Upper lobe of right lung (tissue), 1 donor: Measurements from ENCODE around the gene PDE4B. TPM values are rescaled to one million over a fixed set of nuclear protein-coding genes. Genes with fewer than 3 reads are reported as not detected.
A peak's percentile ranks its signal among the peaks of the same experiment; 100 is the strongest.

Experiments used
- ATAC-seq: fragments of 200-7000 bp; cut with Tn5 transposase; one replicate; pipeline ENCODE4 v1.9.1; 2020; ENCODE audit warnings: mild to moderate bottlenecking, moderate library complexity
- DNase-seq: peaks from one replicate; pipeline ENCODE4 v3.0.0-alpha.2; 2020
- H3K27ac ChIP-seq: fragments of 200-600 bp; one replicate; pipeline ENCODE4 v1.8.0; 2022
- H3K27me3 ChIP-seq: fragments of 200-600 bp; one replicate; pipeline ENCODE4 v1.8.0; 2022; ENCODE audit warnings: mild to moderate bottlenecking
- H3K36me3 ChIP-seq: fragments of 200-600 bp; one replicate; pipeline ENCODE4 v1.8.0; 2022
- H3K4me1 ChIP-seq: fragments of 200-600 bp; one replicate; pipeline ENCODE4 v1.8.0; 2022
- H3K4me3 ChIP-seq: fragments of 200-600 bp; one replicate; pipeline ENCODE4 v1.8.0; 2022; ENCODE audit warnings: mild to moderate bottlenecking
- H3K9me3 ChIP-seq: fragments of 200-600 bp; one replicate; pipeline ENCODE4 v1.8.0; 2022
- intact Hi-C: fragments of 100-400 bp; cut with DNase I; formaldehyde crosslinking; loops from one replicate; pipeline ENCODE4 v1.11.0; 2022
- total RNA-seq: library from RNA; stranded (reverse); fragmentation: NEBNext Ultra II Directional; extraction: Animal tissue kit (Norgen Biotek cat#: 25700); gene quantifications from one replicate; pipeline ENCODE4 v1.2.1, GENCODE V29; 2021
- TF ChIP-seq, protein P1 (sequence below): fragments of 200-600 bp; IDR thresholded peaks from one replicate; pipeline ENCODE4 v1.8.0; 2022; ENCODE audit warnings: antibody characterized with exemption
- donor health status: DM: no; HTN: yes; CAD: no; lungs with severe emphysema.

The PDE4B gene
- total RNA-seq, 1 donor from 2014 or later, result 14.3 TPM

DNA sequence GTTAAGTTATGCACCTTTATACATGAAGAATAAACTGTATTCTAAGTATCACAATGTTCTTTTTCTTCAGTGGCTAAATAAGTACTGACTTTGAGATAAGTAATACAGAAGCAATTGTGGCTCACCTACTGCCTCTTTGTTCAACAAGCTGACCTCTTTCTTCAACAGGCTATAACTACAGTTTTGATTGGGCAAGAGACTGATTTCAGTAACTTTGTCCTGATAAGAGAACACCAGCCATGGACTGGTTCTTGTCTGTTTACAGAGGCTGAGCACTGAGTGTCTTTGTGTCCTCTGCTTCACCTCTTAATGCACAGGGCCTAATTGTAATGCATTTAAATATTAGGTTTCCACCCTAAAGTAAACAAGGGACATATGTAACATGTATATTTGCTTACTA, 34.6 kb upstream of the PDE4B start:
- H3K4me1 ChIP-seq, result no peaks in the 10 kb centered on the region
- no peaks in the 10 kb centered on the region for H3K27me3 ChIP-seq
- H3K9me3 ChIP-seq, result no peaks in the 10 kb centered on the region
- no peak overlapping the region for H3K27ac ChIP-seq
- TF ChIP-seq, protein P1, sequence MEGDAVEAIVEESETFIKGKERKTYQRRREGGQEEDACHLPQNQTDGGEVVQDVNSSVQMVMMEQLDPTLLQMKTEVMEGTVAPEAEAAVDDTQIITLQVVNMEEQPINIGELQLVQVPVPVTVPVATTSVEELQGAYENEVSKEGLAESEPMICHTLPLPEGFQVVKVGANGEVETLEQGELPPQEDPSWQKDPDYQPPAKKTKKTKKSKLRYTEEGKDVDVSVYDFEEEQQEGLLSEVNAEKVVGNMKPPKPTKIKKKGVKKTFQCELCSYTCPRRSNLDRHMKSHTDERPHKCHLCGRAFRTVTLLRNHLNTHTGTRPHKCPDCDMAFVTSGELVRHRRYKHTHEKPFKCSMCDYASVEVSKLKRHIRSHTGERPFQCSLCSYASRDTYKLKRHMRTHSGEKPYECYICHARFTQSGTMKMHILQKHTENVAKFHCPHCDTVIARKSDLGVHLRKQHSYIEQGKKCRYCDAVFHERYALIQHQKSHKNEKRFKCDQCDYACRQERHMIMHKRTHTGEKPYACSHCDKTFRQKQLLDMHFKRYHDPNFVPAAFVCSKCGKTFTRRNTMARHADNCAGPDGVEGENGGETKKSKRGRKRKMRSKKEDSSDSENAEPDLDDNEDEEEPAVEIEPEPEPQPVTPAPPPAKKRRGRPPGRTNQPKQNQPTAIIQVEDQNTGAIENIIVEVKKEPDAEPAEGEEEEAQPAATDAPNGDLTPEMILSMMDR, result no peak
- ATAC-seq, result peak; percentile 49
- H3K36me3 ChIP-seq, result no peaks in the 10 kb centered on the region
- no peak for DNase-seq
- intact Hi-C loops, result no loop called here
- H3K4me3 ChIP-seq, result no peak overlapping the region

DNA sequence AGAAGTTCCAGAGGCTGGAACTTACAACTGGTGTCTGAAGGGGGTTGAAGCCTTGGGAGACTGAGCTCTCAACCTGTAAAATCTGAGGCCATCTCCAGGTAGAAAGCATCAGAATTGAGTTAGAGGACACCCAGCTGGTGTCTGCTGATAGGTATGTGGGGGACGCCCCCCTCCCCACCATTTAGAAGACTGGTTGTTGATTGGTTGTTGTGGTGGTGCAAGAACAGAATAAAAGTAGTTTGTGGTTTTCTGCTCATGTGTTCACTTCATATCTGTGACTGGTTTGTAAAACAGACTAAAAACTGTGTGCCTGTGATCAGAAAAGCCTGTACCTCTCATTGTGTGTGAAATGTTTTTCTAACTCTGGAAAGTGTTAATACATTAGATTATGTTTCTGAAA, 33.2 kb upstream of the PDE4B start:
- intact Hi-C loops, result no loop called here
- Histone ChIP-seq H3K27me3 (no peaks in the 10 kb centered on the region), H3K4me3 (no peak overlapping the region), H3K4me1 (no peaks in the 10 kb centered on the region), H3K36me3 (no peaks in the 10 kb centered on the region), H3K9me3 (no peaks in the 10 kb centered on the region), H3K27ac (no peak overlapping the region)
- DNase-seq, result no peak
- TF ChIP-seq, protein P1, result no peak
- no peak for ATAC-seq

DNA sequence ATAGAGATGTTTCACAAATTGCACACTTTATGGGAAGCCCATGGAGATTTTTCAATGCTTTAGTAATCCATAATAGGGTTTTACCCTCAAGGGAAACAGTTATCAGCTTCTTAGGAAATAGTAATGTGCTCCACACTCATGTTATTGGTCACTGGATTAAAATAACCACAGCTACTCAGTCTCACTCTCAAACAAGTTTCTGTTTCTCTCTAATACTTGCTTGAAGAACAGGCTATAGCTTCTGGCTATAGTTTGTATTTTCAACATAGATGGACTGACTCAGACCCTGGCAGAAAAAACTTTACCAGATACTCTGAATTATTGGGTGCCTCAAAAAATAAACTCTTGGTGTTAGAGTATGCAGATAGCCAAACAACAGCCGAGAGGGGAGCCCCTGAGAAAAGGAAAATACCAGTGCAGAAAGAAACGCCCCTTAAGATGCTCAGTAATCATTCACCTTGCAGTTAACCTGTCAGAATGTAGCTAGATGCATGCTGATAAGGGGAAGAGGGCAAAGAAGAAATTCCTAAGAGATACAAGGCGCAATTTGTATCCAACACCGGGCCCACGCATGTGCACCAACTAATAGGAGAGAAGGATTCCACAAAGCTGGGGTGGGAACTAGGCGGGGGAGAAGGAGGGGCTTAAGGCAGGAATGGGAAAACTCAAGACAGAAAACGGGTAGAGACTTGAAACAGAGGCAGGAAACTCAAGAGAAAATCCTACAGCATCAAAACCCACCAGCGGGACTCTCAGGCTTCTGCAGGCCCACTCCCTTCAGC, 30.4 kb upstream of the PDE4B start:
- Histone ChIP-seq H3K27me3 (no peaks in the 10 kb centered on the region), H3K4me1 (no peaks in the 10 kb centered on the region), H3K9me3 (no peaks in the 10 kb centered on the region), H3K36me3 (no peaks in the 10 kb centered on the region), H3K4me3 (no peak overlapping the region), H3K27ac (no peak overlapping the region)
- no peak for ATAC-seq
- TF ChIP-seq, protein P1, result no peak
- intact Hi-C loops, result no loop called here
- DNase-seq, result no peak

GRCh38 chr1:65764052-65764451, 28.6 kb upstream of the PDE4B start:
- DNase-seq (no peak), ATAC-seq (no peak)
- H3K27me3 ChIP-seq, result no peaks in the 10 kb centered on the region
- H3K27ac ChIP-seq, result no peak overlapping the region
- H3K4me1 ChIP-seq, result no peaks in the 10 kb centered on the region
- intact Hi-C loops, result no loop called here
- no peak overlapping the region for H3K4me3 ChIP-seq
- TF ChIP-seq, protein P1, result no peak
- no peaks in the 10 kb centered on the region for H3K36me3 ChIP-seq
- no peaks in the 10 kb centered on the region for H3K9me3 ChIP-seq

GRCh38 chr1:65765631-65766030, 27.1 kb upstream of the PDE4B start:
- intact Hi-C loops, result no loop called here
- TF ChIP-seq, protein P1, result no peak
- ATAC-seq, result no peak
- Histone ChIP-seq H3K4me1 (no peaks in the 10 kb centered on the region), H3K27me3 (no peaks in the 10 kb centered on the region), H3K36me3 (no peaks in the 10 kb centered on the region), H3K4me3 (no peak overlapping the region), H3K9me3 (no peaks in the 10 kb centered on the region), H3K27ac (no peak overlapping the region)
- DNase-seq, result no peak

DNA sequence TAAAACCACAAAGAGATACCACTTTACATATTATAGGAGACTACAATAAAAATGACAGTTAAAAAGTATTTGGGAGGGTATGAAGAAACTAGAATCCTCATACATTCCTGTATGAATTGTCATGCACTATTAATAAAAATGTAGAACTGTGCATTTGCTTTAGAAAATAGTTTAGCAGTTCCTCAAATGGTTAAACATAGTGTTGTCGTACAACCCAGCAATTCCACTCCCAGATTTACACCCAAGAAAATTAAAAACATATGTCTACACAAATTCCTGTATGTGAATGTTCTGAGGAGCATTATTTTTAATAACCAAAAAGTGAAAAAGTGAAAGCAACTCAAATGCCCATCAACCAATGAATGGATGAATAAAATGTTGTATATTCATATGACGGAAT, 23.1 kb upstream of the PDE4B start:
- Histone ChIP-seq H3K9me3 (no peaks in the 10 kb centered on the region), H3K4me1 (no peaks in the 10 kb centered on the region), H3K36me3 (no peaks in the 10 kb centered on the region), H3K27ac (no peak overlapping the region), H3K27me3 (no peaks in the 10 kb centered on the region), H3K4me3 (no peak overlapping the region)
- DNase-seq (no peak), ATAC-seq (no peak)
- TF ChIP-seq, protein P1, result no peak
- intact Hi-C loops, result no loop called here
